HUDEP-2 (cell line): ENCODE measurements around the gene TCERG1L.

Experiments
- DNase-seq, 76 experiments: peaks; one replicate each; lab custom pipeline; 2025; ENCODE audit not compliant: unreplicated experiment in 76 of 76; lab: John Stamatoyannopoulos, UW

TCERG1L gene

DNA sequence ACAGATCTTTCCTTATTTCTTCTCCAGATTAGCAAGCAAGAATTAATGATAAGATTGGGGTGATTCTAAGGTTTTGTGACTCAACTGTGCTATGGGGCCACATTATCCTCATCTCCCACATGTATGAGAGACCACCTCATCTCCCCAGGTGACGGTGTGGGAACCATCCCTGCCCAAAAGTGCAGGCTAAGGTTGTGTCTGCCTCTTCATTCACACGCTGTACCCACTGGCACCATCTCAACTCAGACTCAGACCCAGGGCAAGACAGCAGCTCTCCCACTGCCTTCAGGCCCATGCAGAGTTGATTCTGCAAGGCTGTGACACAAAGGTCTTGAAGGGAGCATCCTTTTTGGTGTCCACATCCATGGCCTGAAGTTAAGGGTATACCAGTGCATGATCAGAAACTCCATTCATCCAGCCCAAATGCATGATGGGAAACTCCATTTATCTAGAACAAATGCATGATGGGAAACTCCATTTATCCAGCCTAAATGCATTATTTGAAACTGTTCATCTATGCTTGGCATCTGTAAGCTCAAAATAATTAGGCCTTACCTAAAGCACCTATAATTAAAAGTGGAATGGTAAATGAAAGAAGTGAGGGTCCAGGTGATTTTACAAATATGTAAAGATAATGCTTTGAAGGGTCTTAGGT is 99.4 kb downstream of the TCERG1L start:
- no peak for DNase-seq

DNA sequence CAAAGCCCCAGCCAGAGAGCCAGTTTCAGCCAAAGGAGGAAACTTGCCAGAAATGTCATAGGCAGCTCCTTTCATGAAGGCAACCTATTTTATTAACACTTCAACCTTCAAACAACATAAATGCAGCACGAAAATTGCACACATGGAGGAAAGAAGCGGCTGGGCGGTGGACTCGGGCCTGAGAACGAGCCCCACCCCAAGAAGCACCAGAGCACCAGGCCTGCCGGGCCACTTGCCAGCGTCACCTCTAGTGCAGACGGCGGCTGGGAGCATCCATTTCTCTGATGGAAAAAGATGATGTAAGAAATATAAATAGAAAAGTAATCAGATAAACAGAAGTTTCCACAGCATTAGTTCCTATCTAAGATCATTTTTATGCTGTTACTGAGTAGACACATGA is 100.0 kb downstream of the TCERG1L start:
- DNase-seq = no peak

DNA sequence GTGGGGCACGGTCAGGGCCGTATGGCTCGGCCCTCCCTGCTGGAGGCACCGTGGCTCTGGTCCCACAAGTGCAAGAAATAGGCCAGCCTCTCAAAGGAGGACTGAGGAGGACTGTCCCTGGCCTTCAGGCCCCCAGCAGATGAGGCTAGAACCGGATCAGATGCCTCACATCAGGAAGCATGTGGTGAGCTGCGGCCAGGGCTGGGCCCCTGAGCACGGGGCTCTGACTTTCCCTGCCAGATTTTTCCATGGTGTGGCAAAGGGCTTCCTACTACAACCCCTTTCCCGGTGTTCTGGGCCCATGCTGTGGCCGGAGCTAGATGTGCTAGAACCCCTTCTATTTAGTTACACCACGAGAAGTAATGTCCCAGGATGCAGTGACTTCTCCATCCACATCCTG is 100.4 kb downstream of the TCERG1L start:
- no peak for DNase-seq

DNA sequence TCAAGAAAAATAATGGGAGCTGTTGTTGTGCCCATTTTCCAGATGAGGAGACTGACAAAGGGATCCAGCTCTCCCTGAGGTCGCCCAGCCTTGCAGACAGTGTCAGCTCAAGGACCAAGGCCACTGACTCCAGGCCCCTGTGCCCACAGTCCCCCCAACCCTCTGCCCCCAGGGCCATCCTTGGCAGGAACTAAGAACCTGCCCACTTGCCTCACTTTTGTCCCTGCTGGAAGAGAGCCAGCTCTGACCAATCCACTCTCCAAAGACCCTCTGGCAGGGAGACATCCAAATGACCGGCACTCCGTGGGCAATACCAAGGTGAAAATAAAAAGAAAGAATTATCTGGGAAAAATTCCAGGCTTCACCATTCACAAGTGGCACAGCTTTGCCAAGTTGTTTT is 101.3 kb downstream of the TCERG1L start:
- DNase-seq = no peak

DNA sequence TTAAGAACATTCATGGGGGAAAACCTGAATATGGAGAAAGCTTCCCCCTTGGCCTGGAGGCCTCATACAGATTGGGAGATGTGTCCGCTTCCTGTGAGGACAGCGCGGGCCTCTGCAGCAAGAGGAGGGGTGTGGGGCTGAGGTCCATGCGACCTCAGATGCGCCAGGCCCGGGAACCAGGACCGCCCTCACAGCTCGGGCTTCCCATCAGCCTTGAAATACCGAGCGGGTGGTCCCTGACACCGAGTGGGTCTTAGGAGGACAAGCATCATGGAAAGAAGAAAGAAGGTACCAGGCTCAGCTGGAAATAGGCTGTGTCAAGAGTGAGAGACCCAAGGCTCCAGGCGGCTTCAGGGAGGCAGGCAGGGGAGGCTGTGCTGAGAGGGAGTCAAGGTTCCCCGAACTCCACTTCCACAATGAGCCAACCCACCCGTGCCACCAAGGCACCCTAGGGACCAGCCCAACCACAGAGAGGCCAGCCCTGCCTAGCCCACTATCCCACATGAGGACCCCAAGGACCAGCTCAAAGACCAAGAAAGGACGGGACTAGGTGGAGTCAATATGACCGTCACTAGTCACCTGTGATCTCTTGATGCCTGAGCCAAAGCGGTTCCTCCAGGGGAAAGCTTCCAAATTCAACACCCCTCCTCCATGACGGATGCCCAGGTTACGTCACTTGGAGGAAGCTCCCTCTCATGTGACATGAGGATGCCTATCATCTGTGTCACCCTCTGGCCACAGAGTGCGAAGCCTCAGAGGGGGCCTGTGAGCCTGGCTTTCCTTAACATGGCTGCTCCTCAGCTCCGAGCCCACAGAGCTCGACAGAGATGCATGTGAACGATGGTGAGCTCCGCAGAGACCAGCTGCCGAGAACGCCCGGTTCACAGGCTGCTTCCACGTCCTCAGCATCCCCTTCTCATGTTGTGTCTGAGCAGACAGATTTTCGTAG is 103.7 kb downstream of the TCERG1L start:
- DNase-seq = no peak

DNA sequence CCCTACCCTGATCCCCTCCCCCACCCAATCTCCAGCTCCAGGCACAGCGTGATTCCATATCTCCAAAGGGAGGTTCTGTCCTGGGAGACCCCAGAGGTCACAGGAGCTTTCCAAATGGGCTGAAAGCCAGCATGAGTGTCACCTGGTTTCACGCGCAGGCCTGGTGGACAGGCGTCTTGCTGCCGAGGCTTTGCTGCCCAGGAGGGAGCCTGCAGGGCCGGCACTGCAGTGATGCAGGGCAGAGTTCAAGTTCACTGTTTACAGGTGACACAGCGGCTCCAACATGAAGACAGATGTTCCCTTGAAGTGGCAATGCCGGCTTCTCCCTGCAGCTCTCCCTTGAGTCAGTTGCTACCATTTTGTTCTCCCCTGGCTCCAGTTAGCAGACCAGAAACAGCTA is 104.3 kb downstream of the TCERG1L start:
- no peak for DNase-seq

DNA sequence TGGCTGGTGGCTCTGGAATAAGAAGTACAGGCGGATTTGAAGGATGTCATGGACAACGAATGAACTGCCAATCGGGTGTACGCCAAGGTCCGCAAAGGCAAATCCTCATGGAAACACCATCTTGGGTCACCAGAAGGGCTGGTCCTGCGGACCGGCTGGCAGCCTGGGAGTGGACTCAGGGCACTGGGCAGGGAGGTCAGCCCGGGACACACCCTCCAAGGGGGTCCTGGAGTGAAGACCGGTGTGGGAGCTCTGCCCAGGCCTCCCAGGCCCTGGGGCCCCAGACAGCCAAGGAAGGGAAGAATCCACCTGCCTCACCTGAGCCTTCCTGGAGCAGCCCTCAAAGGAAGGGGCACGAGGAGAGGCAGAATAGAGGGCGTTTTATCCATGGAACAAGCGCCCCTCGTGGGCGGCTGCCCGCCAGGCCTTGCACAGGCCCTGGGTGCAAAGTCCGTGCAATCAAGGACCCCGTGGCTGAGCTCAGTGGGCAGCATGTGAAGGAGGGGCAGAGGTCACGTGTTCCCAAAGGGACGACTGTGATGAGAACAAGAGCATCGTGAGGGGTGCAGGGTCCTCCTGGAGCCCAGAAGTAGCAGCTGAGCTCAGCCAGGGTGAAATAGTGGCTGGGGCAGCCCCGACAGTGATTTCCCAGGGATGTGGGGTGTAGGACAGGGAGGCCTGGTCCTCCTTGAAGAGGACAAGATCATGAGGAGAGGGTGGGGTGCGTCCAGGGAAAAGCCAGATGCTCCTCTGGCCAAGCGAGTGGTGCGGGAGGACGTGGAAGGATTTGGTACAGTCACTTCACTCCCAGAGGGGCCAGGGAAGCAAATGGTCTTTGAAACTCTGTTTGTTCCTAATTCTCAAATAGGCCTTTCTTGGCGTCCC is 105.2 kb downstream of the TCERG1L start:
- DNase-seq = no peak

DNA sequence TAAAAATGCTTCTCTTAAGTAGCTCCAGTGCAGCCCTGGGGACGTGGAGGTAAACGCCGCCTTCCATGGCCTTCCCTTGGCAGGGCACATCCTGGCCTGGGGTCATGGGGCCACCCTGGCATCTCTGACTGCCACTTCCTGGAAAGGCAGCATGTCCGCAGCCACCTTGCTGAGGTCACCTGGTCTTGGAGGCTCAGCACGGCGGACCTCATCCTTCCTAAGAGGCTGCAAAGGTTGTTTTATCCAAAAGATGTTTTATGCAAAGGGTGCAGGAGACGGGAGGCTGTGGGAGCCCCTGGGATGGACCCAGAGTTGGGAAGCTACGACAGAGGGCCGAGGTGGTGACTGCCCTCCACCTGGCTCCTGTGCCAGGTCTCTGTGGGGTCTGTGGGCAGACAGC is 106.0 kb downstream of the TCERG1L start:
- no peak for DNase-seq

DNA sequence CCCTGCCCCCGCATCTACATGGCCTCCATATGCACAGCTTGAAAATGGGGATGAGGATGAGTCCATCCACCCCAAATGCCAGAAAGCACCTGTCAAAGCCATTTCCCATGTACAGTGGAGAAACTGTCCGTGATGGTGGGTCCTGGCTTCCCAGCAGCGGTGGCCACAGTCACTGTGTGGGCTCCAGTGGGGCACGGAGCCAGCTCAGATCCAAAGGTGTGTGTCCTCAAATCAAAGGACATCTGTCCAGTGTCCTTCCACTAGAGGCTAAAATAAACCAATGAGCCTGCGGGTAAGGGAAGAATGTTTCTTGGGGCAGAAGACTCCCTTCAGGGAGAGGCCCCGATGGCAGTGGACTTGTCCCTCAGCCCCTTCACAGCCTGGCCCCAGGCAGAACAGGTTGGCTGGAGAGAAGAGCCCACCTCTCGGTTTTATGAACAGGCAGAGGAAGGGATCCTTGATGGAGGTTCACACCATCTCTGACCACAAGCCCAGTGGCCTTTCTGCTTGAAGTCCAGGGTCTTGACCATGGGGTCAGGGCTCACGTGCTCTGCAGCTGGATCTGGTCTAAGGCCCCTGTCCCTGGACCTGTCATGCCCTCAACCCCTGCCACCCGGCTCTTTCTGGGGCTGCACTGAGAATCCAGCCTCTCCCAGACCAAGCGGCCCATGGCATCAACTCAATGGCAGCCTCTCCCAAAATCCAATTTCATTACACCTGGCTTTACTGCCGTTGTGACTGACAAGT is 106.9 kb downstream of the TCERG1L start:
- DNase-seq = no peak

DNA sequence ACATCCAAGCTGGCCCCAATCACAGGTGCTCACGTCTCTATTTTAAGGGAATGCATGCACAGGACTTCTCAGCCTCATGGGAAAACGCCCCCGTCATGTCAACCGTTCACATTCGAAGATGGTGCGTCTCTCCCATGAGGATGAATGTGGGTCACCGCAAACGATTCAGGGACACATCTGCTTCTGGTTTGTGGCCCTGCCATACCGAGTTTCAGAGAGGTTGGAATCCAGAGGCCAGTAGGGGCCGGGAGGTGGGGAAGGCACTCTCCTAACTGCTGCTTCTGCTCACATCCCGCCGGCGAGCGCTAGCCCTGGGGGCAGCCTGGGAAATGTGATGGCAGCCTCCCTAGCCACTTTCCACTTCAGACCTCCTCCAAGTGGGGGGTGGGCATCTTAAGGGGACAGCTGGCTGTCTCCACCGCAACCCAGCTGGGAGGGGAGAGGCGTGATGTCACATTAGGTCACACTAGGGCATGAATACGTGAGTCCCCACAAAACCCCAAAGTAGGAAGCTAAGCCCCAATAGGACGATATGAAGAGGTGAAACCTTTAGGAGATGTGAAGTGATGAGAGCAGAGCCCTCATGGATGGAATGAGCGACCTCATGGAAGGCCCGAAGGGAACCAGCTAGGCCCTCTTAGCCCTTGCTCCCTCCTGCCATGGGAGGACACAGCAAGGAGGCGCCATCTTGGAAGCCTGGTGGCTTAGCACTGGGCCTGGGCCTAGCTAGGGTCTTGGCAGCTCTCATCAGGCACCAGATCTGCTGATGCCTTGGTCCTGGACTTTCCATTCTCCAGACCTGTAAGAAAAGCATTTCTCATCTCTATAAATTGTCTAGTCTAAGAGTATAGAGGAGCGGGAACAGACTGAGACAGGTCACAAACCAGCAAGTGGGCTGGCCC is 107.8 kb downstream of the TCERG1L start:
- DNase-seq = no peak

DNA sequence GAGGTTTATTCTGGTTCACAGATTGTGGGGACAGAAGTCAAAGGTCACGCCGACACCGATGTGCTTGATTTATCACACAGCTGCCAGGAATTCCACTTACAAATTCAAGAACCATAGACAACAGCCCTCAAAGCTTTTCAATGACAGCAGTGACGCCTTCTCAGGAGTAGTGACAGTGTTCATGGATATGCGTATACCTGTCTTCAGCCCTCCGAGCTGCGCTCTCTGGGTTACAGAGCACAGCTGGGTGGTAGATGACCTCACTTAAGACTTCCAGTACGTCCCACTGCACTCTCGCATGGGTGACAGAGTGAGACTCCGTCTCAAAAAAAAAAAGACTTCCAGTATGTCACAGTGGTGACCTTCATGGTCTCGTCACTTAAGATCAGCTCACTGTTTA is 108.5 kb downstream of the TCERG1L start:
- DNase-seq = no peak

DNA sequence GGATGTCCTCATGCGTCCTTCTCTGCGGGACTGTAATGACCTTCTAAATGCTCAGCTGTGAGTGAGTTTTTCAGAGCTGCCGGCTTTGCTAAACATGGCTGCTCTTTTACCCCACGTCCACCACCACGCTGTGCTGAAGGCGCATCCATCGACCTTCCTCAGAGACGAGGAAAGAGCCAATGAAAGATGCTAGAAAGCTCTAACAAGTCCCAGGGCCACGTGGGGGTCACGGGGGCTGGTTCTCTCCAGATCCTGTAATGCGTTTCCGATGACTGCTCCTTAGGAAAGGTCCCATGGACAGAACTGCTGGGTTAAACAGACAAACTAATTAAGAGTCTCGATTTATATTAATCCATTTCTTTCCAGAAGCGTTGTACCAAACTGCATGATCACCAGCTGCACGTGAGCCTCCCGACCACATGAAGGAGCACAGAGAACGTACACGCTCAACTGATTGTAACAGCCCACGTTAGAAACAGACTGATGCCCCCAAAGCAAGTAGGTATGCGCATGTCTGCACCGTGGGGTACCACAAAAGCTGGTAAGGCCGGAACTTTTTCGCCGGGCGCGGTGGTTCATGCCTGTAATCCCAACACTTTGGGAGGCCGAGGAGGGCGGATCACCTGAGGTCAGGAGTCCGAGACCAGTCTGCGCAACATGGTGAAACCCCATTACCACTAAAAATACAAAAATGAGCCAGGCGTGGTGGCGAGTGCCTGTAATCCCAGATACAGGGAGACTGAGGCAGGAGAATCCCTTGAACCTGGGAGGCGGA is 109.6 kb downstream of the TCERG1L start:
- DNase-seq = no peak

DNA sequence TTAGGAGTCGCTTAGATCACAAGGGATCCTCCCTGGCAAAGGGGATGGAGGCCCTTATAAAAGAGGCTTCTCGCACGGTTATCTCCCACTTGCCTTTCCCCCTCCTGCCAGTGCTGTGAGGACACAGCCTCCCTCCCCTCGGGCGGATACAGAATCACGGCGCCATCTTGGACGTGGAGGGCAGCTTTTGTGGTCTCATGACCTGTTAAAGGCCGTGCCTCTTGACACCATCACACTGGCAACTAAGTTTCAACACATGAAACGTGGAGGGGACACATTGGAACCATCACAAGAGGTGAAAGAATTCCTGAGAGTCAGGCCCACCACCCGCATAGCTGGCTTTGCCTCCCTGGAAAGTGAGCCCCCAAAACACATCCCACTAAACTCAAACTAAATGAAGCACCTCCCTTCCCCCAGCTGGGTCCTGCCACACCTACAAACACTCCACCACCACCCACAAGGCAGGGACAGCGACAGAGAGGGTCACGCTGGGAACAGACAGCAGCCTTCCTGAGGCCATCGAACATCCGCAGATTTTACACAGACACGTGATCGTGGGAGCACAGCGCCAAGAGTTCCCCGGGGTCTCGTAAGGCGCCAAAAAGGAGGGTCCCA is 110.6 kb downstream of the TCERG1L start:
- no peak for DNase-seq

DNA sequence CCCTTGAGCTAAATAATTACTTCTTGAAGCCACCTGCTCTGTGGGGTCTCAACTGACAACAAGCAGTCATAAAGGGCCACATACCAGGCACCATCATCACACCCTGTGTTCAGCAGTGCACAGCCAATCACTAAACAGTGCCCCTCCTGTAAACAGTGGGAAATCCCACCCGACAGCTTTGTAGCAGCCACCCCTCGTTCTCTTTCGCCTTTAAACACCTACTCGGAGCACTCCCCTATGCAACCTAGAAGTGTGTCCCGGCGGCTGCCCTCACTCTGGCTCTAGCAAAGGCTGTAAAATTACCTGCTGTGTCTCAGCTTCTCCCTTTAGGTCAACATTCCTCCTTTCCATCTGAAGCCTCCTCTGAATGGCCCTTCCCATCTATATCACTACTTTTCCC is 111.9 kb downstream of the TCERG1L start:
- DNase-seq = no peak

DNA sequence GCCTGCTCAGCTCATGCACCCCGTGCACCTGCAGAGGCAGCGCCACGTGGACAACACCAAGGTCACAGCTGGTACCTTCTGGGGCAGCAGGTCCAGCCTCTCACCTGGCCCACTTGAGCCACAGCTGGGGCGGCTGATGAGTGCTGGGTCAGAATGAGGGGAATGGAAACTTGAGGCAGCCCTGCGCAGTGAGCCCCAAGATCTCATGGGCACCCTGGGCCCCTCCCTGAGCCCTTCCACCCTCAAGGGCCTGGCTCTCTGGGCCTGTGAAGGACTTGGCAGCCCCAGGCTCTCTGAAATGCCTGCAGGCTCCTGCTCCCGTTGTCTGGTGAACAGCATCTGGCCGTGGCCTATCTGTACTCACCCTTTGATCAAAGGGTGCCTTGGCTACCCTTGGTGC is 112.7 kb downstream of the TCERG1L start:
- no peak for DNase-seq

DNA sequence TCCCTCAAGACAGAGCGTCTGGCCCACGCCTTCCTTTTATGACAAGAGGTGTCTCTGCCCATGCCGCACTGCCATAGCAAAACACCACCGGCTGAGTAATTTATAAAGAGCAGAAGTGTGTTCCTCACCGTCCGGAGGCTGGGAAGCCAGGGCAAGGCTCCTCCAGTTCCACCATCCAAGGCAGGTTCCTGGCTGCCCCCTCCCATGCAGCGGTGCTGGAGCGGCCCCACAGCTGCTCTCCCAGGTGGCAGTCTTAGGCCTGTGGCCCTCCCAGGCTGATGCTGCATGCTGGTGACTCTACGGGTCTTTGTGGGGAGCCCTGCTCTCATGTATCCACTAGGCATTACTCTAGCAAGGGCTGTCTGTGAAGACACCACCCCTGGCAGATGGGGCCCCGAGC is 113.1 kb downstream of the TCERG1L start:
- no peak for DNase-seq

DNA sequence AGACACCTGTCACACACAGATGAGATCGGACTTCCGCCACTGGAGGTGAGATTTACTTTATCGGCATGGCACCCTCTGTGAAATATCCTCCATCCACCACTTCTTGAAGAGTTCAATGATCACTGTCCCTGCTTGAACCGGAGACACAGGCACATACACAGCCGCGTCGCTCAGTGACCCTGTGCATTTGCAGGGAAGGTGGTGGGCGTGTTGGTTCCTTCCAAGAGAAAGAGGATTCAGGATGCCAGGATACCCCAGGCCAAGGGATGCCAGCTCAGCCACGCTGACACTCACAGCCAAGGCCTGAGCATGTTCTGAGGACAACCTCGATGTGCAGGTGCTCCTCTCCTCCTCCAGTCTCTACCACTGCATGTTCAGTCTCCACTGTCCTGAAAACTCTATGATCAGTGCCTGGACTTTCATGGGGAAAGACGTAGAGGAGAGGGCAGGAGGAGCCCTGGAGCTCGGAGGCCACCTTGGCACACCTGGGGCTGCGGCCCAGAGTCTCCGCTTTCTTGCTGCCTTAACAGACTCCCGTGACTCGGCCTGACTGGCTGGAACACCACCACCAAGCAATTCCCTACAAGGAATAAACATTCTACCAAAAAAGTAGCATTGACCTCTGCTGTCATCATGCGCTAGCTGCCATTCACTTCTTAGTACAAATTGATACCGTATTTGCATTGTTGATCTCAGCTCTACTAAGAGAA is 115.2 kb downstream of the TCERG1L start:
- no peak for DNase-seq
